Posterior vena cava (tissue), 2 donors: ENCODE results near the gene POLR3B. TPM values are rescaled to one million over a fixed set of nuclear protein-coding genes. Genes with fewer than 3 reads are reported as not detected.
"Not testable (repeated sequence)": the region's sequence is repeated elsewhere in the genome, so short reads cannot be mapped to it uniquely, and the experiment has no call there.

ENCODE experiments used
- DNase-seq: peaks from one replicate; pipeline ENCODE4 v3.0.0-alpha.2; 2020; ENCODE audit warnings: low spot score
- intact Hi-C, 2 donors: fragments of 100-400 bp; cut with DNase I; formaldehyde crosslinking; loops; one replicate each; pipeline versions ENCODE4 v1.14.1 to v1.14.2; 2022 to 2023
- long read RNA-seq, 2 donors: library from polyadenylated mRNA; unstranded; transcript quantifications; one replicate each; pipeline ENCODE4 v2.0.0, GENCODE V29; 2020 to 2021
- total RNA-seq, 2 donors: library from RNA; stranded (reverse); fragmentation: NEBNext Ultra II Directional; extraction: Animal tissue kit (Norgen Biotek cat#: 25700); gene quantifications; one replicate each; pipeline ENCODE4 v1.2.1, GENCODE V29; 2021
- donor health status: DM: yes; HTN: yes; CAD: no.
- donor health status: DM: yes; HTN: yes; CAD: no.

The POLR3B gene
- 10 to 100 TPM in 1 of 2 donors, 1 to 10 TPM in 1; 7.7 to 10.5 TPM for total RNA-seq
- long read RNA-seq, donor 1, full-length matches to known transcripts = 1 of 3 reads
- long read RNA-seq, donor 1, partial matches to known transcripts = 2 of 3 reads
- long read RNA-seq, donor 1, other reads (novel, unspliced or antisense) = 0 of 3 reads
- long read RNA-seq, donor 2, partial matches to known transcripts = 9 of 11 reads
- long read RNA-seq, donor 2, other reads (novel, unspliced or antisense) = 2 of 11 reads

- peak; percentile 99 for DNase-seq
- intact Hi-C loops = no loop called here
Observed at GRCh38 chr12:106357549-106358395, at the start of gene POLR3B. Gene POLR3B (plus strand): TSS chr12:106357748. CDS start chr12:106357880, 132 bp downstream.

GRCh38 chr12:106308121-106308520 is 49.4 kb upstream of the POLR3B start:
- no peak for DNase-seq
- intact Hi-C loops = loop anchor here in 1 of 2 donors (10.0 kb wide), 1 partner anchor 63 kb away; the partner anchor contains the start of gene CKAP4

GRCh38 chr12:106308611-106309010 is 48.9 kb upstream of the POLR3B start:
- intact Hi-C loops = loop anchor here in 1 of 2 donors (10.0 kb wide), 1 partner anchor 64 kb away; the partner anchor contains the start of gene CKAP4
- no peak for DNase-seq

DNA sequence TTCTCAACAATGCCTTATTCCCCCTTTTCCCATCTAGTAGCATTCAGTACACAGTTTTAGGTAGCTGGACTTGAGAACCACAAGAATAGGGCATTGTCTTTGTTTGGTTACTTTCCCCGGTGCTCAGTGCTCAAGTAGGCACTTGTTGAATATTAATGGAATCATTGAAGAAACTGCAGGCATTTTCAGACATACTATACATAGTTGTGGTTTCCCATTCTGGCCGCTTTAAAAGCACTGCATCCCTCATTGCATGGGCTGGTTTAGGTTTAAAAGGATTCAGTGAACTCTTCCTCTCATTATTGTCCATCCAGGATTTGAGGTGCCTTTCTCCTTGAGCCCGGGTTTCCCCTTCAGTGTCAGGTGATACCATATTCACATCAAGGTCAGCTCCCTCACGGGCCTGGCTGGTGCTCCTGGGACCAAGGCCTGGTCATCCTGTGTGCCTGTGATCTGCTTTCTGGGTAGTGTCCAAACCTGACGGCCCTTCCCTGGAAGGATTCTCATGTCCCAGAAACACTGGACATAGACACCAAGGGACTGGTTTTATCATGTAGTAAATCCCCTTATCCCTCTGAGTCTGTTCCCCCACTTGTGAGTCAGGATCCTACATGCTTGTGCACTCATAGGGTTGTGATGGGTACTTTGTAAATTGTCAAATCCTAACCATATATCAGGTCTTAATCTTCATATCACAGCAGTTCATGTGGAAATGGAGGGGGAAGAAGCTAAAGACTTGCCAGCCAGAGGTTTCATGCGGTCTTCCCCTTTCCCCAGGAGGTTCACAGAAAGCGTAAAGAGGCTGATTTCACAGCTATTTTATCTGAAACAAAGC is 47.7 kb upstream of the POLR3B start:
- intact Hi-C loops = loop anchor here in 1 of 2 donors (10.0 kb wide), 1 partner anchor 65 kb away; the partner anchor contains the start of gene CKAP4
- no peak for DNase-seq

DNA sequence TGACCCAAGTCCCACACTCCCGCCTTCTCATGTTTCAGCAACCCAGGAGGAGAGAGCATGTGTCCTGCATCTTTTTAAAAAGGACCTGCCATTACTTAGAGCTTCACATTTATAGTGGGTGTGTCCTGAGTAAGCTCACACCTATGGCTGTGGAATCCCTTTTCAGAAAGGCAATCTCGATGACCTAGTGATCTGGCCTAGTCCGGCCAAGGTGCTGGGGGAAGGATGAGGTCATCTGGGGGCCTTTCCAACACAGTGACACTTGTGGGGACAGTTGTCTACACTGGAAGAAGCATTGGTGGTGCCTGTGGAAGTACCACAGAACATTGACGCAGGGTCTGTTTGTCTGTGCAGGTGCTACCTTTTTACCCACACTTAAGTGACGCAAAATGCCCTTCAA is 46.9 kb upstream of the POLR3B start:
- intact Hi-C loops = no loop called here
- no peak for DNase-seq

- no peak for DNase-seq
- intact Hi-C loops = no loop called here
Observed at GRCh38 chr12:106311139-106311538, 46.4 kb upstream of the POLR3B start.

DNA sequence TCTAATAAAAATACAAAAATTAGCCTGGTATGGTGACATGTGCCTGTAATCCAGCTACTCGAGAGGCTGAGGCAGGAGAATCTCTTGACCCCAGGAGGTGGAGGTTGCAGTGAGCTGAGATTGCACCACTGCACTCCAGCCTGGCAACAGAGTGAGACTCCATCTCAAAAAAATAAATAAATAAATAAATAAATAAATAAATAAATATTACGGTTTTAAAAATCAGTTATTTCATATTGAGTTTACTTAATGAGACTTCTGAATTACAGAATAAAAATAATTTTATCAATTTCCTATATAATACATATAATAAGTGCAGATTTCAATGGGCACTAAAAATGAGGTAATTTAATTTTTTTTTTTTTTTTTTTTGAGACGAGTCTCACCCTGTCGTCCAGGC is 44.1 kb upstream of the POLR3B start:
- intact Hi-C loops, DNase-seq: not testable (repeated sequence)

DNA sequence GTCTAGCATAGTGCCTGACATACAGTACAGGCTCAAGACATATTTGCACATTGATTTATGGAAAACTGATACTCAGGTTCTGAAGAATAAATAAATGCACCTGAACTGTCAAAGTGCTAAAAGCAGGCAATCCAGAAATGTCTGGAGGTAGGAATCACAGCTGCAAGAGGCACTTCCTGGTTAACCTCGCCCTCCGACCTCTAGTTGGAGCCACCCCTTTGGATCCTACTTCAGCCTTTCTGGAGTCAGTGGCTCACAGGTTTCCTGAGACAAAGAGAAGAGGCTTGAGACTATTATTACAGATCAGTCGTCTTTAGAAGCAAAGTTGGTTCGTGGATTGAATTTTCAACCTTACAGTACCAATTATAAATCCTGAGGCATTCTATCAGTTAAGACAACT is 42.0 kb upstream of the POLR3B start:
- DNase-seq = no peak
- intact Hi-C loops = no loop called here

DNA sequence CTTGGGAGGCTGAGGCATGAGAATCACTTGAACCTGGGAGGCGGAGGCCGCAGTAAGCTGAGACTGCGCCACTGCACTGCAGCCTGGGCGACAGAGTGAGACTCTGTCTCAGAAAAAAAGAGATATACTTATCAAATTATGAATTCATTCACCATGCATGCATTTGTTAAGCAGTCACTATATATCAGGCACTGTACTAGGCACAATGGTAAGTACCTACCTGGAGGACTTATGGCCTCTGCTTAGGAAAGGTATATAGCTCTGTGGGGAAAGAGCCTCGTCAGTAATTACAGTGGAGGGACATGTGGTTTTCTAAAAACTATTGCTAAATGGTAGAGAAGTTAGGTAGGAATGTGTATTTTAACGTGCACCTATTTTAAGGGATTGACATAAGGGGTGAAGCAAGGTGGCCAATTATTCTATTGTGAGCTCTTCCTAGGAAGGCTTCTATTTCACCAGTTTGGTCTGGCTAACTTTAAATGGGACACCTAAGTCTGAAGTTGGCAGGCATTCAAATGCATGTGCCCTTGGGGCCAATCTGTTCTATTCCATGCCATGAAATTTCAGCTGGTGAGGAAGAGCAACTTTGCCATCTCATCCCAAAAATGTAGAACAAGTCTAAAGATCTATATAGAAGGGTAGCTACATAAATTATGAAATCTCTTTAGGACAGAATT is 40.0 kb upstream of the POLR3B start:
- intact Hi-C loops = no loop called here
- no peak for DNase-seq

DNA sequence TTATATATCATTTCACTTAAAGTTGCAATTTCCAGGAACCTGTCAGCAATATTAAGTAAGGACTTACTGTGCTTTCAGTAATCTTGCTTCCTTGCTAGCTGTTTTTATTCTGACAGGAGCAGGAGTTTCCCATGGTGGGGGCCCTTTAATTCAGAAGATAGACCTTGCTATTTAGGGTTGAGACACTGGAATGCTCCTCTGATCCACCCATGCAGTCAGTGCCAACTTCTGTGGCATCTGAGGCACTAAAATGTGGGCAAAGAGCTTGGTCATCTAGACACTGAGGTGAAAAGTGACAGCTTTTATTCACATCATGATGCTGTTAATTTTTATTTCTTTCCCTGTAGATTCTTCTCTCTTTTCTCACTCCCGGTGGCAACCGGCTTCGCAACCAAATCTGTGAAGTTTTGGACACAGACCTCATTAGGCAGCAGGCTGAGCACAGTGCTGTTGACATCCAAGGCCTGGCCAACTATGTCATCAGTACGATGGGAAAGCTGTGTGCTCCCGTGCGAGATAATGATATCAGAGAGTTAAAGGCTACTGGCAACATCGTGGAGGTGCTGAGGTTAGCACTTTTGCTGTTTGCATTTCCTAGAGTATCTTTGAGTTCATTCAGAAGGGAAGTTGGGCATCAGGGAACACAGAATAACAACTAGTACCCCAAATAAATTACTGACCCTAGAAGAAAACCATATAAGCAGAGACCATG is 36.3 kb upstream of the POLR3B start:
- intact Hi-C loops = no loop called here
- DNase-seq = no peak

- intact Hi-C loops = no loop called here
- DNase-seq = no peak
Observed at GRCh38 chr12:106323537-106323936, 34.0 kb upstream of the POLR3B start.

DNA sequence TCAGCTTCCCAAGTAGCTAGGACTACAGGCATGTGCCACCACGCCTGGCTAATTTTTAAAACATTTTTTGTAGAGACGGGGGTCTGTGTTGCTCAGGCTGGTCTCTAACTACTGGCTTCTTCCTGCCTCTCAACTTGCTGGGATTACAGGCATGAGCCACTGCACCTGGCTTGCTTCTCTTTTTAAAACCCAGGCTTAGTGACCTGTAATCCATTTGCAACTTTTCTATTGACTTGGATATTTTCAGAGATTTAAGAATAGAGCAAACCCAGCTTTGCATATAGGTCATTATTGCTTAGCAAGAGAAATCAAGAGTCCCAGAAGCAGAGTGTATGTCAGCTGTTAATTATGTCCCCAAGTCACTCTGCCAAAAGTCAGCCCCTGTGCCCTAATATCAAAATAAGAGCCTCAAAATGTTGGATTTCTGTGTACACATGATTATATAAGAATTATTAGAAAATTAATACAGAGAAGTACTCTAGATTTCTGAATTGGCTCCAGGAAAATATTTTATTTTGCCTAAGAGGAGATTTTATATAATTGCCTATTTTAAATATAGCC is 30.2 kb upstream of the POLR3B start:
- intact Hi-C loops = no loop called here
- DNase-seq = no peak

- DNase-seq = no peak
- intact Hi-C loops = no loop called here
Observed at GRCh38 chr12:106328735-106329134, 28.8 kb upstream of the POLR3B start.

DNA sequence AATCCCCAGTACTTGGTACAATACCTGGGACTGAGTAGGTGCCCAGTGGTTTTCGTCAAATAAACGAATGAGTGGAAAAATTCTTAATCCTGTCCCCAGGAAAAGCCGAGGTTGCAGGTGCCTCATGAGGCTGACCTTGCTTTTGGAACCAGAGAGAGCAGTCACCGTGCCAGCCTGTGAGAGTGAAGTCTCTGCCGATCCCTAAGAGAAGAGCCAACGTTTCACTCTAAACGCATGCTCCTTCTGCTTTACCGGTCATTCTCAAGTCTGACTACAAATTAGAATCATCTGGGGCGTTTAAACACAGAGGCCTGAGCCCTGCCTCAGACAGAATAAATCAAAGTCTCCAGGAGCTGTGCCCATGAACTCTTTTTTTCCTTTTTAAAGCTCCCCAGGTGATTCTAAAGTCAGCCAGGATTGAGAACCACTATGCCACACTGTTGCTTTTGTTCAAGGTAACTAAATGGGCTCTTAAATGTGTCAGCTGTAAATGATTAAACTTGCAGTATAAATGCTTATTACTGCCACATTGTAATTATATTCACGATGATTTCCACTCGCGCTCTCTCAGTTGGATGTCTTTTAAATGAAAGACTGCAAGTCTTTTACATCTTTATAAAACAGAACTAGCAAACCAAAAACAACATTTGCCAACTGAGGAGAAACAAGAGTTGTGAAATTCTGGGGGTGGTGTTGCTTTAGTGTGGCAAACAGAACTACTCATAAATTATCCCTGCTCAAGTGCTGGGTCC is 28.1 kb upstream of the POLR3B start:
- intact Hi-C loops = no loop called here

DNA sequence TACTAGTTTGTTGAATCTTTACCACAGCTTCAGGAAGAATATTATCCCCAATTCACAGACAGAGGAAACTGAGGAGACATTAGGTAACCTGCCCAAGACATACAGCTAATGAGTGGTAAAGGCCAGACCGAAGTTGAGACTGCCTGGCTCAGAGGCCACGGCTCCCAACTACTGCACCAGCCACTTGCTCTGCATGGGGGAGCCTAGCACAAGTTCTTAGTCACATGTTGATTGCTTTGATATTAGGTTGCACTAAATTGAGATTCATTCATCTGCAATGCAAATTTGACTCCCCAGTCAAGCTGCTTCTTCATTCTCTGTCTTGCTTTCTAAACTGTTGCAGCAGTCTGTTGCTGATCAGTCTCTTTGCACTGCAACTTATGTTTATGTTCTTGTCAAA is 25.9 kb upstream of the POLR3B start:
- DNase-seq = no peak
- intact Hi-C loops = no loop called here

More for the DNA sequence above, 28.1 kb upstream of the POLR3B start:
- no peak for DNase-seq

DNA sequence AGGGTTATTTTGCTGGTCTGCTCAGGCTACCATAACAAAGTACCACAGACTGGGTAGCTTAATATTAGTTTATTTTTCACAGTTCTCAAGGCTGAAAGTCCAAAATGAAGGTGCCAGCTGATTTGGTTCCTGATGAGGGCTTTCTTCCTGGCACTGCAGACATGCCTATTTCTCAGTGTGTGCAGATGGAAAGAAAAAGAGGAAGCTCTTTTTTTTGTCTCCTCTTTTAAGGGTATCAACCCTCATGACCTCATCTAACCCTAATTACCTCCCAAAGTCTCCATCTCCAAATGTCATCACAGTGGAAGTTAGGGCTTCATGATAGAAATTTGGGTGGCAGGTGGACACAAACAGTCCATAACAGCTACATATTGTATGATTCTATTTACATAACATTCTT is 25.0 kb upstream of the POLR3B start:
- intact Hi-C loops = no loop called here
- no peak for DNase-seq

DNA sequence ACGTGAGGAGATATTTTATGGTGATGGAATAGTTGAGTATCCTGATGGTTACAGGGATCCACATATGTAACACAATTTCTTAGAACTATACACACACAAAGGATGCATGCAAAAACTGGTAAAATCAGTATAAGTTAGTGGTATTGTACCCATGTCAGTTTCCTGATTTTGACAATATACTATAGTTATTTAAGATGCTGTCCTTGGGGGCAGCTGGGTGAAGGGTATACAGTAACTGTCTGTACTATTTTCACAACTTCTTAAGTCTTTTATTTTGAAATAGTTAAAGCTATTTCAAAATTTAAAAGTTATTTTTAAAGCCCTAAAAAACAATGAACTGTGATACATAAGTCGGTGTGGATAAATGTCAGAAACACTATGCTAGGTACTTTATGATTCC is 24.5 kb upstream of the POLR3B start:
- intact Hi-C loops = no loop called here
- DNase-seq = no peak

DNA sequence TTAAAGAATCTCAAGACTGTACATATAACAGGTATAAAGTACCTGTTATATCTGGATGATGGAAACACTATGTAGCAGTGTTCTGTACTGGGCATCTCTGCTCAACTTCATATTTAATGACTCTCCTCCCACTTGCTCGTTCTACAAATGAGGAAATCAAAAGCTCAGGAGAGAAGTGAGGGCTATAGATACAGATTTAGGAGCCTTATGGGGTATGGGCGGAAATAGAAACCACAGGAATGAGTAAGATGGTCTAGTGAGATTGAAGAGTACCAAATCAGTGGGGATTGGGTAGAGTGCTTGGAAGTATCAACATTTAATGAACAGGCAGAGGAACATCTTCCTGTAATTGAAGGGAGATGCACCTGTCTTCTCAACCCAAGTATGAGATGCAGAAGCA is 23.8 kb upstream of the POLR3B start:
- intact Hi-C loops = no loop called here
- DNase-seq = no peak
